Sigmoid colon (tissue), 4 donors: Measurements from ENCODE around the gene GIMAP7.

ENCODE experiments used
- CTCF ChIP-seq, 4 experiments: fragments of 450-650 bp in 3 of 4; fragments of 200-600 bp in 1 of 4; IDR thresholded peaks; one replicate each; pipeline ENCODE4 v1.5.1; 2016 to 2019; ENCODE audit warnings: antibody characterized with exemption in 4 of 4, mild to moderate bottlenecking in 3 of 4, moderate library complexity in 2 of 4
- EP300 ChIP-seq, 4 donors: sonication (generic); formaldehyde crosslinking; IDR thresholded peaks; one replicate each; pipeline ENCODE4 v1.6.1; 2017; ENCODE audit warnings: antibody characterized with exemption in 4 of 4

DNA sequence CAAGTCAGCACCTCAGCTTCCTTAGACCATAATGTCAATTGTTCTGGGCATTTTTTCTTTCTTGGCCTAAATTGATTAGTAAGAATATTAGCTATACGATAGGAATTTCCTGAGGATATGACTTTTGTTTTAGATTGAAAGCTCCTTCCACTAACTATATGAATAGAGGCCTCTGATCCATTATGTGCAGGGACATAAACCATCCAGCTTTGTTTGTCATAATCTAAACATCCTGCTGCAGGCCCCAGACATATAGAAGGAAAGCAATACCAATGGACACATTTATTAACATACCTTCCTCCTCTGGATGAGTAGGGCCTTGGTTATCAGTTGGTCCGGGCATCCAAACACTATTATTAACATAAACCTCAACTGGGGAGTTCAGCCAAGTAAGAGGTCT, 48.2 kb downstream of the GIMAP7 start:
- TF ChIP-seq EP300 (IDR thresholded peaks at IDR 0.05) (no peak), CTCF (IDR thresholded peaks at IDR 0.05) (no peak)
